ENCODE results near the gene SLC35B2. TPM values are rescaled to one million over a fixed set of nuclear protein-coding genes. Genes with fewer than 3 reads are reported as not detected.
A peak's percentile ranks its signal among the peaks of the same experiment; 100 is the strongest.

Gene SLC35B2
- total and polyA plus RNA-seq, 11 donors: 10.2 to 36.7 (median 26.4) TPM

GRCh38 chr6:44220913-44221290 lies 36.4 kb downstream of the SLC35B2 start:
- no peak for ATAC-seq
- WGBS, 4 donors: 71 to 79% (median 75%) methylated on average over 4 of the region's 4 CpGs
- Histone ChIP-seq H3K4me3 (peak overlapping the region in 2 of 12 donors; percentile 67 to 84), H3K36me3 (no peaks in the 10 kb centered on the region), H3K27me3 (no peaks in the 10 kb centered on the region), H3K27ac (peak overlapping the region; percentile 54 to 99 (median 92)), H3K4me1 (peaks cover 5 to 93% (median 84%) of the 10 kb centered on the region in 12 donors), H3K9me3 (no peaks in the 10 kb centered on the region)
- intact Hi-C loops (cut with DNase I): loop anchor here in 4 of 10 donors (1.0 to 5.0 kb wide), 4 partner anchors 14 to 44 kb away; no protein-coding TSS in a partner anchor
- TF ChIP-seq POLR2A (IDR thresholded peaks at IDR 0.05): no peak
- no peak for TF ChIP-seq CTCF (IDR thresholded peaks at IDR 0.05)
- DNase-seq: no peak

- H3K4me3 ChIP-seq: peak overlapping the region; percentile 41 to 78 (median 61)
- ATAC-seq (no peak), DNase-seq (no peak)
- H3K27me3 ChIP-seq: no peaks in the 10 kb centered on the region
- 52 to 76% (median 54%) methylated on average over 20 to 28 of the region's 28 CpGs for WGBS, 4 donors
- no peaks in the 10 kb centered on the region for H3K9me3 ChIP-seq
- intact Hi-C loops (cut with DNase I): loop anchor here in 4 of 10 donors (1.0 to 5.0 kb wide), 3 partner anchors 15 to 43 kb away; no protein-coding TSS in a partner anchor
- no peak for TF ChIP-seq POLR2A (IDR thresholded peaks at IDR 0.05)
- peak in 2 of 12 donors; percentile 7 to 28 for TF ChIP-seq CTCF (IDR thresholded peaks at IDR 0.05)
- no peaks in the 10 kb centered on the region for H3K36me3 ChIP-seq
- H3K4me1 ChIP-seq: peaks cover 5 to 86% (median 76%) of the 10 kb centered on the region in 12 donors
- H3K27ac ChIP-seq: peak overlapping the region; percentile 74 to 99 (median 92)
Observed at GRCh38 chr6:44219815-44220784, 37.2 kb downstream of the SLC35B2 start.

GRCh38 chr6:44219053-44219814 lies 38.1 kb downstream of the SLC35B2 start:
- peaks cover 3 to 80% (median 67%) of the 10 kb centered on the region in 12 donors for H3K4me1 ChIP-seq
- H3K27me3 ChIP-seq: no peaks in the 10 kb centered on the region
- peak in 1 of 2 donors; percentile 73 for TF ChIP-seq POLR2A (IDR thresholded peaks at IDR 0.05)
- peak in 2 of 12 donors; percentile 9 to 17 for TF ChIP-seq CTCF (IDR thresholded peaks at IDR 0.05)
- H3K4me3 ChIP-seq: peak overlapping the region; percentile 41 to 78 (median 61)
- intact Hi-C loops (cut with DNase I): loop anchor here in 3 of 10 donors (1.0 to 5.0 kb wide), 2 partner anchors 19 to 42 kb away; no protein-coding TSS in a partner anchor
- peak; percentile 90 to 94 (median 93) for DNase-seq
- ATAC-seq: peak; percentile 43 to 76 (median 74)
- no peaks in the 10 kb centered on the region for H3K9me3 ChIP-seq
- WGBS, 4 donors: 1 to 2% (median 1%) methylated on average over 26 to 45 of the region's 45 CpGs
- H3K36me3 ChIP-seq: no peaks in the 10 kb centered on the region
- peak overlapping the region; percentile 74 to 99 (median 92) for H3K27ac ChIP-seq
